ENCODE results near the gene DIP2A.

DNA sequence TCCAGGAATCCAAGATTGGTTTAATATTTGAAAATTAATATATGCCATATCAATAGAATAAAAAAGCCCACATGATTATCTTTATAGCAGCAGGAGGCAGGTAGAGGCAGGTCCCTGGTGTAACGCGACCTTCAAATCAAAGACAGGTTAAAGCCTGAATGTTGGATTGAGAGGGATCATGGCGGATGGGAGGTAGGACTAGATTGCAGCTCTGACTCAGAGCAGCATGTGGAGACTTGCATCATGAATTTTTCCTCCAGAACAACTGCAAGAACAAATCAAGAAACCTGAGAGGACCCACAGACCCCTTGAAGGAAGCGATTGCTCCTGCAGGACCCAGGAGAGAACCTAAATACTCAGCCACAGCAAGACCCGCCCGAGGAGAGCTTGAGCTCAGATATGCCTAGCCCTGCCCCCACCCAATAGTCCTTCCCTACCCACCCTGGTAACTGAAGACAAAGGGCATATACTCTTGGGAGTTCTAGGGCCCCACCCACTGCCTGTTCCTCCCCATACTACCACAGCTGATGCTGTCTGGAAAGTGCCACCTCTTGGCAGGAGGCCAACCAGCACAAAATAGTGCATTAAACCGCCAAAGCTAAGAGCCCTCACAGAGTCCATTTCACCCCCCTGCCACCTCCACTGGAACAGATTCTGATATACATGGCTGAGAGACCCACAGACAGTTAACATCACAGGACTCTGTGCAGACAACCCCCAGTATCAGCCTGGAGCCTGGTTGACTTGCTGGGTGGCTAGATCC, 126.7 kb downstream of the DIP2A start:
- TF ChIP-seq CTCF (IDR thresholded peaks at IDR 0.05; ENCODE audit: borderline replicate concordance, extremely low read depth, low read length, poor library complexity, severe bottlenecking) (peak; percentile 13), EZH2 (IDR thresholded peaks at IDR 0.05; ENCODE audit: borderline replicate concordance, low read depth, low read length, severe bottlenecking) (no peak)

All from DND-41 (cell line).